HuH-7.5 (cell line): Measurements from ENCODE around the gene C1orf21.

Experiments
- DNase-seq: peaks from one replicate; pipeline ENCODE4 v3.0.0; 2011; ENCODE audit warnings: low spot score

Gene C1orf21

DNA sequence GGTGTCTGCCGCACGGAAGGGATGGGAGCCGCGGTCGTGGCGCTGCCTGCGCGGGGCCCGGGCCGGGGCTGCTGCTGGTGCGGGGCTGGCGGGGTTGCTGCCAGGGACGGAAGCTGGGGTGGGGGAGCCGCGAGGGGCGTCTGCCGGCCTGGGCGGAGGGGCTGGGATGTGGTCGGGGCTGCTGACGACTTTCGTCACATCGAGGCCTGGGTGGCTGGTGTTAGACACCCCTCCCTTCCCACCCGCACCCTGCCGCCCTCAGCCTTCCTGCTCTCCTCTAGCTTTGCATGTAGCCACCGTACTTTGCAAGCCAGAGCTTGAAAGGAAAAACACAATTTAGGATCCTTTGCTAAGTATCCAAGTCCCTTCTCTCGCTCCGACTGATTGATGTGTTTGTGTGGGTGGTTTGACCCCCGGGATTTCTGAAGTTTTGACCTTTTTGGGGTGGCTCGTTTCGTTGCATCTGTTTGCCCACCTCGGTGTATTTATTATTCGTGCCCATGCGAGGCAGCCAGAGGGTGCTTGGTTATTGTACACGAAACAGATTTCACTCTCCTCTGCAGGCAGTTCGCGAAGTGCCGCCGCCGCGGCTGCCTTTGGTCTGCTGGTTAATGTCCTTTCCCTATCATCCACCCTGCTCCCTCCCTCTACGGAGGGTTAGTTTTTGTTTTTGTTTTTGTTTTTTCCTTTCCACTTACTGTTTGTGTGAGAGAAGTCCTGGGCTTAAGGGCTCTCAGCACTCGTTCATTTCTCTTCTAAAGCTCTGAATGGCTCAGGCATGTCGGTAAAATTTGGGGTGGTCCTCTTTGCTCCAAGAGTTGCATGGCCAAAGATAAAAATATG is 868 bp downstream of the C1orf21 start:
- DNase-seq: no peak

DNA sequence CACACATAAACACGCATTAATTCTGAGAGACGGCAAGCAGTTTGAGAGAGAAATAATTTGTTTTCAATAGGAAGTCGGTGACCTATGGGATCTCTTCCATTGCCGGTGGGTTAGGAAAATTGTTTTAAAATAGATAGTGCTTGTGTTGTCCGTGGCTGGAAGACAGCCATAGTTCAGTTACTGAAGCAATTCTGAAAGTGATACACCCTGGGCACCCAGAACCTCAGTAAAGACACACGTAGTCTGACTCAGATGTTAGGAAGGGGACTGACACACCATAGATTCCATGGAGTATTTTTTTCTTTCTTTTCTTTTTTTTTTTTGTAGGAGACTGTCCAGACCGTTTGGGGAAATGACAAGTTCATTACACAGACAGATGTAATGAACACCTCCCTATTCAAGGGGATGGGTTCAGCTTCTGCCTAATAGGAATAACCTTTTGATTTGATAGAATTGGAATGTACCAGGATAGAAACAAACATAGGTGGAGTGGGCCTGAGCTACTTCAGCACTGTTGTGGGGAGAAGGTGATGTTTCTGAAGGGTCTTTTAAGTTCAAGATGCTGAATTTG is 1.6 kb downstream of the C1orf21 start:
- no peak for DNase-seq

DNA sequence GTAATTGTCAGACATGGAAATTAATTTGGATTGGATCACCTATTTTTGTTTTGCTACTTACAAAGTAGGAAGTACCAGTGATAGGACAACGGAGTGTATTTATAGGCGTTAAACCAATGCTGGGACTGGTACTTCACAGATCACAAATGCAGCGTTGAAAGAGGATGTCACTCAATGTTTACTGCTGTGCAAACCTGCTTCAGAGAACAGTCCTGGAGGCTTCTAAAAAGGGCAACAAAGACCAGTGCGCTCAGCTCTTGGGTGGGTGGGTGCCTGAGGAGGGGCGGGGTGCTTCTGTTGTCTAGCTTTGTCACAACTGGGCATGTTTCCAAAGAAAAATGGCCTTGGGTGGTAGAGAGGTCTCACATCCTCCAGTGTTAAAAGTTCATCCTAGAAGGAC is 2.1 kb downstream of the C1orf21 start:
- DNase-seq: no peak

DNA sequence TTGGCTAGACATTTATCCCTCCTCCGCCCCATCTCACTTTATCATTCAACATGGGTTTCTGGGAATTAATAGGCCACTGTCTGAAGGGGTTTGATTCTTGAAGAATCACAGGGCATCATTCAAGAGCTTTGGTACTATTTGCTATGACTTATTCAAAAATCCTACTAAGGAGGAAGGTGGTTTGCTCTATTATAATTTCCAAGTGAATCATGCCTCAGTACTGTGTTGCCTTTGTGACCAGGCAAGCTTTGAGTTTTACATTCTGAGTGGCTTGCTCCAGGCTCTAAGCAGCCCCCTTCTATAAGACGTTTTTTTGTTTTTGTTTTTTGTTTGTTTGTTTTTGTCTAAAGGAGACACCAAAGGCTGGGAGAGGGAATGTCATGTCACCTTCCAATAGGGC is 2.6 kb downstream of the C1orf21 start:
- DNase-seq: no peak

DNA sequence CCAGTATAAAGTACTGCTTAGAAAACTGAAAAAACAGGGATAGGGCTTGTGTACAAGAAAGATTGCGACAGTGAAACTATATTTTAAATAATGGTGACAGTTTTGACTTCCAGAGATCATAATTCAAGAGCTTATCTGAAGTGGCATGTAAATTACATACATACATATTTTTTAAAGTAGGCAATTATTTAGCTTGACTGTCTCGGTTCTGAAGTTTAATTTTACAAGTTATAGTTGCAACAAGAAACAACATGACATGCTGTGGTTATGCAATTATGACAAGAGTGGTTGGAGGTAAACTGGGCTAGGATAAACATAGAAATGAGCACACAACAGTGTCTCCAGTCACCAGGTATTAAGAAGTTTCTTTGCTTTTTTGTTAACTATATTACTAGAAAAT is 4.1 kb downstream of the C1orf21 start:
- no peak for DNase-seq

DNA sequence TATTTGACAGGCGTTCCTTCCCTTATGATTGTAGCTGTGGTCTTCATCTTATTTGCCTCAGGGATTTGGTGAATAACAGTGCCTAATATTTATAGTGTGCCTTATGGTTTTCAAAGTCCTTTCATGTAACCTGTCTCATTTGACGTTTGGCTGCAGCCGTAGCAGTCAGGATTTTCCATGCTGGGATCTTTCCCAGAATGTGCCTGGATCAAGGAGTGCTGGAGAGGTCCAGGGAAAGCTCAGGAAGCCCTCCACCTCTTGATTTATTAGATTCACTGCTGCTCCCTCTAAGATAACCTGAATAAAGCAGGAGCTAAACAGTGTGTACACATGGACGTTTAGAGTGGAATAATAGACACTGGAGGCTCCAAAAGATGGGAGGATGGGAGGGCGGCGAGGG is 5.2 kb downstream of the C1orf21 start:
- no peak for DNase-seq

DNA sequence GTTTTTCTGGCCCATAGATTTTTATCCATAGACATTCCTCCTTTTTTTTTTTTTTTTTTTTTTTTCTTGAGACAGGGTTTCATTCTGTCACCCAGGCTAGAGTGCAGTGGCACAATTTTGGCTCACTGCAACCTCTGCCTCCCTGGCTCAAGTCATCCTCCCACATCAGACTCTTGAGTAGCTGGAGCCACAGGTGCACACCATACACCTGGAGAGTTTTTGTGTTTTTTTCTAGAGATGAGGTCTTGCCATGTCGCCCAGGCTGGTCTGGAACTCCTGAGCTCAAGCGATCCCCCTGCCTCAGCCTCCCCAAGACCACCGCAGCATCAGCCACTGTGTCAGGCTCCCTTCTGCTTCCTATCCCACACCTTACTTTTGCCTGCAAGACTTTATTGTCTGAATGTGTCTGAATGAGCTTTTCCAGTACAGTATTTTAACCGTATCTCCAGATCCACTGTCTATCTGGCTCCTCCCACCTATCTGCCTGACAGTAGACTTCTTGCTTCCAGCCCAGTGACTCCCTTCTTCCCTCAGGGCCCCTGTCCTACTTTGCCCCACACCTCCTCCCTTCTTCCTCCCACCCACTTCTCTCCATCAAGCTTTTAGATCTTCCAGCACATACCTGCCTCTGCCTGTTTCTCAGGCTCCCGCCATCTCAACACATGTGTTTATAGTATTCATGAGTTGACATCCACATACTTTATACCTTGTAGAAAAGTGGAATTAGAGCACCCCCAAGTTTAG is 6.1 kb downstream of the C1orf21 start:
- DNase-seq: no peak

DNA sequence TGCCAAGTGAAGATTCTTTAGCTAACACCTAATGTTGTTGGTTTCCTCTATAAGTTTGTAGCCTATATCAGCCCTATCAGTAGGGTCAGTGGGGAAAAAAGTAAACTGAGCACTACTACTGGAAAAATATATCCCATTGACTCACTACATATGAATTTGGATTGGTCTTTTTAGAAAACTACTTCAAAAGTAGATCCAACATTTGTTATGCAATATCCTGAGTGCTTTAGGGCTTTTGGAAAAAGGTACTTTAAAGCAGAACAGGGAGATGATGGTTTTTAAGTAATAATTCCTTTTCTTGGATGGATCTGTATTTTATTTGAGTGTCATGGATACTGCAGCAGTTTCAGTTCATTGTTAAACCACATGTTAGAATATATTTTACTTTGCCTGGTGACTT is 7.1 kb downstream of the C1orf21 start:
- no peak for DNase-seq

DNA sequence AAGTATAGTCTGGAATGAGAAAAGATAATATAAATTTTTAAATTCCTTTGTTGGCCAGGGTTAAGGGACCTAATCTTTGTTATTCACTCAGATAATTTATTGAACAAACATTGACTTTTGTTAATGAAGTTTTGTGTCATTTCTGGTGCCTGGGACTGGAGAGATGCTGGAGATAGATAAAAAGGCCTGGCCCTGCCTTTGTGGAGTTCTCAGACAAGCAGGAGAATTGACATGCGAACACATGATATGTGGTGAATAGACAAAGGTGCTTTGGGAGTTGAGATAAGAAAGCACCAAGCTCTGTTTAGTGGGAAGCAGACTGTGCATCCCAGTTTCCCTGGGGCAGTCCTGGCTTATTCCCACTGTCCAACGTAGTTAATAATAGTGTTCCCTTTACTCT is 8.5 kb downstream of the C1orf21 start:
- no peak for DNase-seq

DNA sequence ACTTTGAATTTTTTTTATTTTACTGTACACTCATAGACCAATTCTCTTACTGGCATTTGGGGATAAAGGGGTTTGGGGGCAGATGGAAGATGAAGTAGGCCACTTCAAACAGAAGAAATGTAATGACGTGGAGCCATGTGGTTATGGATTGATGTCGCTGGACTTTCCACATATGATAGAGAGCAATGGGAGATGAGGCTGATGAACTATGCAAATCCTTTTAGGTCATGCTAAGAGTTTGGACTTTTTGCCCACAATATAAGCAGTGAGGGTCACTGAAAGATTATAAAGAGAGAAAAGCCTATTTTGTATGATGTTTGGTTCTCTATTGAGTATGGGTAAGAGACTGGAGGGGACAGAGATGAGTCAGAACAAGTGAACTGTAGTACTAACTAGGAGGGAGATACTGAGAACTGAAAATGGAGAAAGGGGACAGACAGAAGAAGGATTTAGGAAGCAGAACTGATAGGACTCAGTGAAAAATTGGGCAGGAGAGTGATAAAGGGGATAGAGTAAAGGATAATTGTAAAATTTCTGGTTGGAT is 9.2 kb downstream of the C1orf21 start:
- DNase-seq: no peak

DNA sequence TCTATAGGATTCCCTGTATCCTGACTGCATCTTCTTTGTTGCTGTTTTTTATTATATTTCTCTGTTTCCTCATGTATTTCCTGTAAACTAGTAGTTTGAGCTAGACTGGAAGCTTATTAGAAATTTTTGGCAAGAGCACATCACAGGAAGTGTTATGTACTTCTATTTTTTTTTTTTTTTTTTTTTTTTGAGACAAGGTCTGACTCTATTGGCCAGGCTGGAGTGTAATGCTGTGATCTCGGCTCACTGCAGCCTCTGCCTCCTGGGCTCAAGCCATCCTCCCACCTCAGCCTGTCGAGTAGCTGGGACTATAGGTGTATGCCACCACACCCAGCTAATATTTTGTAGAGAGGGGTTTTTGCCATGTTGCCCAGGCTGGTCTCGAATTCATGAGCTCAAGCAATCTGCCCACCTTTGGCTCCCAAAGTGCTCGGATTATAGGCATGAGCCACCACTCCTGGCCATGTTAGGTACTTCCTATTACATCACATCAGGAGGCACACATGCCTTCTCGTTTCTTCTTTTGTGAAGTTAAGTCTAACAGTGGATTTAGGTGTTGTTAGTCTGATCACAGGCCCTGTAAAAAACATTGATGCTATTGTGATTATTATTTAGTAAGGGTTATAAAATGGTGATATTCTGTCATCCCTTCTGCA is 12.5 kb downstream of the C1orf21 start:
- DNase-seq: no peak

DNA sequence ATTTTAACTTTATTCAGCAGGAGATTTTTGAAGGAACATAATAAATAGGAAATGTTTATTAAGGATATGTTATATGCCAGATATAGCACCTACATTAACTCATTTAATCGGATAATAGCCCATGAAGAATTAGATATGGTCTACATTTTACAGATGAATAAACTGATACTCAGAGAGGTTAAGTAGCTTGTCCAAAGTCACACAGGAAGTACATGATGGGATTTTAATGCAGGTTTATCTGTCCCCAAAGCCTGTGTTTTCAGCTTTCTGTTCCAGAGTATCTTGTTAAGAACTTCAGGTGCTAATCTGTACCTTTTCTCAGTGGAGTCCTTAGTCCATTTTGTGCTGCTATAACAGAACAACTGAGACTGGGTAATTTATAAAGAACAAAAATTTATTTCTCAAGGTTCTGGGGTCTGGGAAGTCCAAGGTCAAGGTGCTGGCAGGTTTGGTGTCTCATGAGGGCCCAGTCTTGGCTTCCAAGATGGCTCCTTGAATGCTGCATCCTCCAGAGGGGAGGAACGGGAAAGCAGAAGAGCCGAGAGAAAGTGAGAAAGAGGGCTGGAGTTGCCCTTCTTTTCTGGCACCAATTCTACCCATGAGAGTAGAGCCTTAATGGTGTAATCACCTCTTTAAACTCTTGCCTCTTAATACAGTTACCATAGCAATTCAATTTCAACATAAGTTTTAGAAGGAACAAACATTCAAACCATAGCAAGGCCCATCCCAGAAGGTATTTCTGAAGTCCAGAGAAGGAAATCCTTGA is 17.3 kb downstream of the C1orf21 start:
- DNase-seq: no peak

DNA sequence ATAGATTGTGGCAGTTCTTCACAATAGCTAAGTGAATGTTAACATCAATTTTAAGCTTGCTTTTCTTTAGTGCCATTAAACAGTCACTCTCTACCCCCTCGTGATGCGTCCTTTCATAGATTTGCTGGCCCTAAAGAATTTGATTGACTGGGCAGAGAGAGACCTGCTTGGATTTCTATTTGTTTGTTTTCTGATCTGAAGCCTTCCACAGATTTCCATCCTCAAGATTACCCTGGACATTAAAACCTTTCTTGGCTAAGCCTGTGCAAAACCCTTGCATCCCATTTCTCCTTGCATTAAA is 17.8 kb downstream of the C1orf21 start:
- DNase-seq: no peak

DNA sequence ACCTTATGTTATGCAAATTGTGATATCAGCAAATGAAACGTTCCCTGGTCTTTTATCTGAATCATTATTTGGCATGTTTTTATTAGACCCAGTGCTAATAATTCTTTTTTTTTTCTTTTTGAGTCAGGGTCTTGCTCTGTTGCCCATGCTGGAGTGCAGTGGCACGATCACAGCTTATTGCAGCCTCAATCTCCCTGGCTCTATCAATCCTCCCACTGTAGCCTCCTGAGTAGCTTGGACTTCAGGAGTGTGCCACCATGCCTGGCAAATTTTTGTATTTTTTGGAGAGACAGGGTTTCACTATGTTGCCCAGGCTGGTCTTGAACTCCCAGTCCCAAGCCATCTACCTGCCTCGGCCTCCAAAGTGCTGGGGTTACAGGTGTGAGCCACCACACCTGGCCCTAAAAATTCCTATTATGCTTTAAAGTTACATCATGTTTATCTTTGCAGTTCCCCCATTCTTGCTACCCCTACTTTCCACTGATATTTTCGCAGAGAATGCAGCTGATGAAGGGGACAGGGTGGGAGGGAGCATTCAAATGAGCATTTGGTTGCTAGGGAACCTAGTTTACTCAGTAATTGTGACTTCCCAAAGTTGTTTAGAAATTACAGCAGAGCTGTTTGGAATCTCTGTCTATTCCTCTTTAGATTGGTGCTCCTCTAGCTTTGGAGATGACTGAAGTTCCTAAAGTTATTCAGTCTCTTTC is 18.4 kb downstream of the C1orf21 start:
- DNase-seq: no peak

DNA sequence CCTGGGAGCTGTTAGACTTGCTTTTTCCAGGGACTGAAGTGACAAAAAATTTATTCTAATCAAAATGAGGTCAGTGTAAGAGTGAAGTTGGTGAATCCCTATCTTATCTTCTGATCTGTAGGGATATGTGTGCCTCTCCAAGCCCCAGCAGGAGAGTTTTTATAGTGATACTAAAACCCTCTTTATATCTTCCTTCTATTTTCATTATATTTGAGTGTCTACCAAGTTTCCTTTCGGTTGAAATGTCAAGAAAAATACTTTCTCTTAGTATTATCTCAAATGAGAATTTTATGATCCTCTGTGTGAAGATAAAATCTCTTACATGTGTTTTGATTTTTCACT is 18.9 kb downstream of the C1orf21 start:
- DNase-seq: no peak

DNA sequence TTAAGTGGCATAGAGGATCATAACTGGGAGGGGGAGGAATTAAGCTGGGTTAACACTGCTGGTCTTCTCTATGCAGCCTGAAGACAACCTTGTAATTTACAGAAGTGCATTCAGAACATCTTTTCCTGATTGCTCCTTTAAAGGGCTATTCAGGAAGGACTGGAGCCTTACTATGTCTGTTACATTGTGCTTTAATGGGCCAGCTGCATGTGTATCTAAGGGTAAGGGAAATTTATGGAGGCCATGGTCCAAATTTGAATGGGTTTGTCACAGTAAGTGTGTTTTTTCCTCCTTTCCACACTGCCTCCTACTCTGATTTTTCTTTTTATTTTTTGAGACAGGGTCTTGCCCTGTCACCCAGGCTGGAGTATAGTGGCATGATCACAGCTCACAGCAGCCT is 19.6 kb downstream of the C1orf21 start:
- DNase-seq: no peak

DNA sequence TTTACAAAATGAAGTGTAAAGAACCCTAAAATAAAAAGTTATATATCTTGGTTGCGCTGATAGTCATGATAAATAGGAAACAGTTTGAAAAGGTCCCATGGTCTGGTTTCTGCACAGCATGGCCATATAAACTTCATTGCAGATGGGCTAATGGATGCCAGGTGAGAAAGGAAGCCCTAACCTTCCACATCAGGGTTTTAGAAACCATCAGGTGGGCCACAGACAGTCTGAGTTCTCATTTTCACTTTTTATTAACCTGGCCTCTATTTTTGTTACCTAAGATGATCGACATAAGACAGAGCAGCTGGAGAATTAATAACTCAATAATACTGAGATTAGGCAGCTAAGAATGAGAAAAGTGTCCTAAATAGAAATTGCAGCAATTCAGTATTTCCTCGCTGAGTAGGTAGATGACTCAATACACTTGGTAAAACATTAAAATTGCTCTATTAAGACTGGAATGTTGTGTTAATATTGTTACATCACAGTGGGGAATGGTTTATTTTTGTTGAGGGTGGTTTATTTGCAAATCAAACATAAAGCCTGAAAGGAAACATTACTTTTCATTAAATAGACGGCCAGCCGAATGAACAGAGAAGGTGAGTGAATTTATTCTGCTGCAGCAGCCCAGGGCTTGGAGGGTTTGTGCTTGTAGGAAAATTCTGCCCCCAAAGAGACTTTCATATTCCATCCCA is 21.1 kb downstream of the C1orf21 start:
- DNase-seq: no peak

DNA sequence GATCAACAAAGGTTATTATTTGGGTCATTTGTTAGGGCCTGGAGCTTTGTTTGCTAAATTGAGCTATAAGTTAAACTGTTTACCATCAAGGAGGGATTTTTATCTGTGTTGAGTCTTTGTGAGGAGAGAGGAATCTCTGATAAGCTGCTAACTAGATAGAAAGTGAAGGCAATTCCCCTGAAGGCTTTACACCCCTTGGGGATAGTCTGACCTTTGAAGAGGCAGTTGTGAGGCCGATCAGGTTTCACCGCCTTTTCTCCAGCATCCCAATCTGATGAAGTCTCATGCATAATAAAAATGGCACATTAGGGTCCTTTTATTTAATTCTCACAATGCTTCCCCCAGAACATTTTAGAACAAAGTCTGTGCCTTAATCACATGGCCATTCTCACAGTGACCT is 21.8 kb downstream of the C1orf21 start:
- DNase-seq: no peak

DNA sequence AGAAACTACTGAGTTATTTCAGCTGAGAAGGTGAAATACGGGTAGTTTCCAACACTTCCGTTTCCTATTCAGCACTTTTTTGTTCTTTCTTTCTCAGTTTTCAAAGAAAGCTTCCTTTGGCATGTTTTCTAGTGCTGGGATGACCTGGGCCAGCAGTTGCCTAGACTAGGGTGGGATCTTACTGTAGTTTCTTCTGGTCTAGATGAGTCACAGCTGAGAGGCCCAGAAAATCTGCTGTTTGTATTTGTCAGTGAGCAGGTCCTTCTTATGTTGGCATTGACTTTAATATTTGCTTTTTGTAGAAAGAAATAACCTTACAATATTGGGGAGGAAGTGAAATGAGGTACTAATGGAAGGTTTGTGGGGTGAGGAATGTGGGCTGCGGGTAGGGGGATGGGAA is 22.2 kb downstream of the C1orf21 start:
- DNase-seq: no peak

DNA sequence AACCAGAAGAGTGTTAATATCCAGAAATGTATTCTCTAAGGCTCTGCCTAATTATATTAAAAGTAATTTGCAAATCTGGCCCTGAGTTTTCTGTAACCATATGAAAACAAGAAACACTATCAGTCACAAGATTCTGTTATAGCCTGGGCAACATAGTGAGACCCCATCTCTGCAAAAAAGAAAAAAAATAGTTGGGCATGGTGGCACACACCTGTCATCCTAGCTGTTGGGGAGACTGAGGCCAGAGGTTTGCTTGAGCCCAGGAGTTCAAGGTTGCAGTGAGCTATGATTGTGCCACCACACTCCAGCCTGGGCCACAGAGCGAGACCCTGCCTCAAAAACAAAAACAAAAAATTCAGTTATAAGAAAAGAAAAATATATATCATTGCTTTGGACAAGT is 25.6 kb downstream of the C1orf21 start:
- no peak for DNase-seq

DNA sequence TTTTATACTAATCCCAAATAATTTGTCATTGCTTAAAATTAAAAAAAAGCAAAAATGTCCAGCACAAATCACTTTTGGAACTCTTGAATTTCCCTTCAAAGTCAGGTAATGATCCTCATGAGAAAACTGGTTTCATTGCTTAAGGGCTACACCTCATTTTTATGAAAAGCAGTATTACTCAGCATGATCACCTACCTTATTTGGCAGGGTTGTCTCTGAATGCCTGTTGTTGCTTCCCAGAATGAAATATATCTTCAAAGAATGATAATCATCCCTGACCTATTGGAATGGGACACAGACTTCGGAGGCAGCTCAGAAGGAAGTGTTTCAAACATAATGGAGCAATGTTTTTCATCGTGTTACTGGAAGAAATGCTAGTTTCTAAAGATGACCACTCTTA is 29.7 kb downstream of the C1orf21 start:
- DNase-seq: no peak
